SU-DHL-6 (cell line): ENCODE measurements around the gene CT45A8.
"Not testable (repeated sequence)": the region's sequence is repeated elsewhere in the genome, so short reads cannot be mapped to it uniquely, and the experiment has no call there.

Experiments
- CTCF ChIP-seq: fragments of 200-600 bp; sonication (generic); IDR thresholded peaks from one replicate; pipeline ENCODE4 v1.5.1; 2017; ENCODE audit warnings: antibody characterized with exemption, mild to moderate bottlenecking, low read length, moderate library complexity; ENCODE audit not compliant: insufficient read depth, poor library complexity, severe bottlenecking
- EZH2phosphoT487 ChIP-seq: fragments of 200-600 bp; sonication (generic), shearing (Covaris generic); conservative IDR thresholded peaks from 2 replicates; pipeline ENCODE4 v1.6.1; 2018; ENCODE audit warnings: mild to moderate bottlenecking, antibody characterized with exemption, low read length, moderate library complexity, mixed read lengths

- TF ChIP-seq CTCF, EZH2phosphoT487: not testable (repeated sequence)
Observed at GRCh38 chrX:135819912-135820311, 34.4 kb downstream of the CT45A8 start, which contains the start of gene CT45A2.
